Superior temporal gyrus (tissue), 1 donor: Measurements from ENCODE around the gene LY6G5C.

Experiments
- DNase-seq: peaks from one replicate; pipeline ENCODE4 v3.0.0-alpha.2; 2016; ENCODE audit errors: extremely low spot score

The LY6G5C gene

DNA sequence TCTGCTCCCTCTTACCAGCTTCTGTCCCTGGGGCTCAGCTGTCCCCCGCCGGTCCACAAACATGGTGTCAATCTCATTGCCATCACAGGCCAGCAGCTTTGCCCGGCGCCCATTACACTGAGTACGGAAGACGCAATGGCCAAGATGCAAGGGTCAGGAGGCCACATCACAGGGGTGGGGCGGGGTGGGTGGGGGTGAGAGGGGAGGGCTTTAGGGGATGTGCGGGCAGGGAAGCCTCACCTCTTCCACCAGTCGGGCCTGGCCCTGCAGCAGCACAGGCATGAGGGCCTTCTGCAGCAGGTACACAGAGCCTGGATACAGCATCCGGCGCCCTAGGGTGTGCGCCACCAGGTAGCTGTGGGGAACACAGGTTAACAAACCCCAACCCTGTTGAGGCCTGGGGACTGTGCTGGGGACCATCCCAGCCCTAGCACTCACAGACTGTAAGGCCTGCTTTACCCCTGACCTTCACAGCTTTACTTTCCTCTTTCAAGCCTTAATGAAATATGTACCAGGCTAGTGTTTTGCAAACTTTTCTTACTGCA lies 10.8 kb upstream of the LY6G5C start:
- no peak for DNase-seq

GRCh38 chr6:31691078-31691463 lies 10.2 kb upstream of the LY6G5C start:
- DNase-seq: no peak

DNA sequence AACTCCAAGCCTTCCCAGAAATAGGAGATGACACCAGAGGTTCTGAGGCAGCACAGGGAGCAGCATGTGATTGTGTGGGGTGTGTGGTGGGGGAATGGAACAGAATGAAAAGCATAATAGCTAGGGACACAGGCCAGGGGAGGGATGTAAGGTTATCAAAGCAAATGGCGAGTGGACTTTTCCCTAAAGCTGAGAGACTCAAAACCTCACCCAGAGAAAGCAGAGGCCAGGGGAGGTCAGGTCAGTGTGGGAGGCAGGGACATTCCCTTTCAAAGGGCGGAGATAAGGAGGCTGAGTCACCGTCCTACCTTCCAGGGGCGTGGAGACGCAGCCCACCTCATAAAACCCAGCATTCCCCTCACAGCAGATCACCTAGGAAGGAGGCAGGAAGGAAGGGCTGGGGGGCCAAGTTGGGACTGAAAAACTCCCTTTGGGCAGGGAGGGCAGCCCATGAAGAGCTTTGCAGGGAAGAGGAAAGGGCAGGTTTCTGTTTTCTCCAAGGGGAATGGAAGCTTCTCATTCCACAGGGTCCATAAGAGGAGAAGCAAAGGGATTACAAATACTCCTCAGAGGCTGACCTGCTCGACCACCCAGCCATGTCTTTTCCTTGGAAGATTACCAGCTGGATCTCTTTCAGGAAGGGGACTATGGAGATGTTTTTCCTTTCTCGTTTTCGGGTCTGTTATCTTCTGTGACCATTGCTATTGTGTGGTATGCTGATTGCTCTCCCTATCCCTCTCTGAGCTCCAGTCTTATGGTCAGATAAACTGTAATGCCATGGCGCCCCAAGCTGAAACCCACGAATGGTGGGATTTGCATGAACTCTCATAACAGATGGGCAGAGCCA lies 9.6 kb upstream of the LY6G5C start:
- DNase-seq: no peak

DNA sequence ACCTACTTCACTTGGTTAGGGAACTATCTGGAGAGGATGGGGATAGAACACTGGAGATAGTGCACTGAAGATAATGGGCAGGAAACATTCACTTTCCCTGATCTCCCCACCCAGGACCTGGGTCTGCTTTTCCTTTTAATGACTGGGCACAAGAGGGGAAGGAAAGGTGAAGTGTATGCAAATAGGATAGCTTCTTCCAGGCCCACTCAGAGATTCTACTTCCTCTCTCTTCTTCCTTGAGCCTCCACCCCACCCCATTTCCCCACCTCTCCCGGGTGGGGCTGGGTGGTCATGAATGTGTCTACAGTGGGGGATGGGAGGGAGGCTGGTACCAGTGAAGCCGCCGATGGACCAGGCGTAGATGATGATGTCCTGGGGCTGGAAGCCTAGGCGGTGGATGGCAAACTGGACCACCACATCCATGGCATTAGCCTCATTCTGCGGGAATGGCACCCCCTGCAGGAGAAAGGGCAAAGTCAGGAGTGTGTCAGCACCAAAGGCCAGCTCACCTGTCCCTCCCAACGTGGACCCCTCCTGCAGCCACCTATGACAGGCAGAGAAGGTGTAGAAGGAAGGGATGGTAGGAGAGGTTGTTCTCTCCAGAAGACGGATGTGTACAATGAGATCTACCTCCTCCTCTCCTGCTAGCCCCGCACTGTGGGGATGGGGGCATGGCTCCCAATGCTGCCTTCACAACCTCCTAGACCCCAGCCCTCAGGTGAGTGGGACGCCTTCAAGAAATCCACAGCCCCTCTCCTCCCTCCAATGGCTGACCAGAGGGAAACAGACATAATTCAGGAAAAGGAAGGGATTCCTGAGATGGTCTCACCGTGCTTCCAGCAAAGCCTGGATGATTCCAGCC lies 8.6 kb upstream of the LY6G5C start:
- no peak for DNase-seq

GRCh38 chr6:31687860-31688693 lies 7.2 kb upstream of the LY6G5C start:
- DNase-seq: no peak

DNA sequence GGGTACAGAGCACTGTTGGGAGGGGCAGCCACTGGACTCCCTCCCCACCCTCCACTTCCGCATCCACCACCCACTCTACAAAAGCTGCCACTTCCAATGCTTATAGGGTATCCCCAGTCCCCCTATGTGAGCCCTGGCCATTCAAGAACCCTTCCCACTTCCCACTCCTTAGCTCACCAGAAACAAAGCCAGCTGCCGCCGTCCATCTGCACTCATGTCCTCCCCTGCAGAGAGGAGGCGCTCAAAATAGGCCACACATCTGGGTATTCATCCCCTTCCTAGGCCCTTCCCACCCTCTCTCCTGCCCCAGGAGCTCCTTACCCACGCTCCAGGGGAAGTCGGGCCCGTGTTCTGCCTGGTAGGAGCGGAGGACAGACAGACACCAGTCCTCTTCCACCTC lies 6.5 kb upstream of the LY6G5C start:
- DNase-seq: no peak

- no peak for DNase-seq
Measured at GRCh38 chr6:31686483-31686882, 5.6 kb upstream of the LY6G5C start.

- DNase-seq: no peak
Measured at GRCh38 chr6:31683591-31683990, 2.7 kb upstream of the LY6G5C start.

DNA sequence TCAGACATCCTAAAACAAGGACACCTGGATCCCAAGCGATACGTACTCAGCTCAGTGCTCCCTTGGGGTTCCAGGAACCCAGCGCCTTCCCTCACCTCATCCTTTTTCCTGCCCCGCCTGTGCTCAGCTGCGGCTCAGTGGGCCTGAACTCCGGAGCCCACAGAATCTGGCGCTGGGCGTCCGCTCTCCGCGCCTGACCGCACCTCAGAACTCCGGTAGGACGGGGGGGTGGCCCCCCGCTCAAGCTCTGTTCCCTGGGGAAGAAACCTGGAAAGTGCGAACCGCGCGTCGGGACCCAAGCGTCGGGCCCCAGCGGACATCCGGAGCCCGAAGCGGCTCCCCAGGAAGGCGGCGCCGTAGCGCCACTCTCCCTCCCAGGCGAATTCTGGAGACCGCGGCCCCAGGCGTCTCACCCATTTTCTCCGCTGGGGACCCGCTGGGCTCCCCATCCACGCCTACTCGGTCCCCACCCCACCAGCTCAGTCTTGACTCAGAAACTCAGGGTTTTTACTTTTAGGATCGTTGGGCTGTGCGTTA lies 336 bp upstream of the LY6G5C start:
- peak; percentile 48 for DNase-seq

- no peak for DNase-seq
Measured at GRCh38 chr6:31677955-31678354, 2.9 kb downstream of the LY6G5C start.

DNA sequence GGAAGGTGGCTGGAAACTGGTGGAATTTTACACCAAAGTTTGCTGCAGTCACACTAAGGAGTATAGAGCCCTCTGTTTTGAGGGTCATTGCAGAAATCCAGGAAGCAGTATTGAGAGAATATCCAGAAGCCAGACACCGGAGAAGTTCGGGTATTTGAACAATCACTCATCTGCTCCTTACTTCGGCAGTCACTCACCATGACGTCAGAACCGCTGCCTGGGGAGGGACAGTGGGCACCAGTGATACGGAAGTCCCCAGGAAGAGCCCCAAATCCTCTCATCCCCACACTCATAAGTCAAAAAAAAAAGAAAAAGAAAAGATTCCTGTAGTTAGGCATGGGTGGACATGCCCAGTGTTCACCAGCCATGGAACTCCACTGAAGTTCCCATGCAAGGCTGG lies 4.0 kb downstream of the LY6G5C start:
- no peak for DNase-seq

DNA sequence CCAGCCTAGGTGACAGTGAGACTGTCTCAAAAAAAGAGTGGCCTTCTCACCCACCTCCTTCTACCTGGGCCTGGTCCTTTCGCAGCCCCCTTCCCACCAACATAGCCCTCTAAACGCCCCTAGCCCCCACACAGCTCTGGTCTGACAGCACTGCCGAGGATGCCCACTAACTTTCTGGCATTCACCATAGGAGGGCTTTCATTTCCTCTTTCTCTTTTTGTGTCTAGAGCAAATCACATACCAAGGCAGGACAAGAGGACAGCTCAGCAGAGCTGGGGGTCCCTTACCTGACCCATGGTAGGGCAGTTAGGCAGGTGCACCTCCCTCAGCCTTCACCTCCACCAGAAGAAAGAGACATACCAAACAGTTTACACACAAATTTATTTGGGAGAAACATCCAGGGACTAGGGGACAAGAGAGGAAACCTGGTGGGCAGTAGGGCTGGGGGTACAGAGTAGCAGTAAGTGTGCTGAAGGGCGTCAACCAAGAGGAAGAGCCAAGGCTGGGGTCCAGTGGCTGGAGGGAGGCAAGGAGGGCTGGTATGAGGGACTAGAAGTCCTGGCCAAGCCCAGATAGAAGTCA lies 4.5 kb downstream of the LY6G5C start:
- no peak for DNase-seq

GRCh38 chr6:31669676-31670075 lies 11.2 kb downstream of the LY6G5C start, which contains the start of gene LY6G5B:
TSS of gene LY6G5B (plus strand) at chr6:31669976. CDS start at chr6:31670951, 975 bp downstream.
- DNase-seq: no peak

DNA sequence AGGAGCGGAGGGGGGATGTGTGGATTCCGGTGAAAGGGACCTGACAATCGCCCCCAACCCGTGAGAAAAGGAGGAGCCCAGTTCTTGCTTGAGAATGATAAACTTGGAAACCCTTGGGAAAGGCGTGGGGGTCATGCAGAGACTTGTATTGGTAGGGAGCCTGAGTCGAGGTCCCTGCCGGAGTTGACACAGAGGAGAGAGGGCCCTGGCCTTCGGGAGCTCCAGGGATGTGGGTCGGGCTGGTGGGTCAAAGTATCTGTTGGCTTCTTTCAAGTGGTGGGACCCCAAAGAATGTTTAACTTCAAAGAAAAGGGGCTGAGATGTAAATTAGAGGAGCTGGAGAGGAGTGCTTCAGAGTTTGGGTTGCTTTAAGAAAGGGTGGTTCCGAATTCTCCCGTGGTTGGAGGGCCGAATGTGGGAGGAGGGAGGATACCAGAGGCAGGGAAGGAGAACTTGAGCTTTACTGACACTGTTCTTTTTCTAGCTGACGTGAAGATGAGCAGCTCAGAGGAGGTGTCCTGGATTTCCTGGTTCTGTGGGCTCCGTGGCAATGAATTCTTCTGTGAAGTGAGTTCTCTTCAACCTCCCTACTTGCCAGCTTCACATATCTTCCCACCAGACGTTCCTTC lies 14.4 kb downstream of the LY6G5C start:
- DNase-seq: no peak

- DNase-seq: peak; percentile 99
Measured at GRCh38 chr6:31665501-31666336, 15.1 kb downstream of the LY6G5C start, which contains the start of gene CSNK2B. TSS of gene CSNK2B (plus strand) at chr6:31666080. CDS start at chr6:31666832, 752 bp downstream.

GRCh38 chr6:31664790-31665500 lies 15.9 kb downstream of the LY6G5C start, which contains the start of gene GPANK1:
TSS of gene GPANK1 (minus strand) at chr6:31664997. CDS start at chr6:31664478, 519 bp downstream.
- DNase-seq: peak; percentile 98

DNA sequence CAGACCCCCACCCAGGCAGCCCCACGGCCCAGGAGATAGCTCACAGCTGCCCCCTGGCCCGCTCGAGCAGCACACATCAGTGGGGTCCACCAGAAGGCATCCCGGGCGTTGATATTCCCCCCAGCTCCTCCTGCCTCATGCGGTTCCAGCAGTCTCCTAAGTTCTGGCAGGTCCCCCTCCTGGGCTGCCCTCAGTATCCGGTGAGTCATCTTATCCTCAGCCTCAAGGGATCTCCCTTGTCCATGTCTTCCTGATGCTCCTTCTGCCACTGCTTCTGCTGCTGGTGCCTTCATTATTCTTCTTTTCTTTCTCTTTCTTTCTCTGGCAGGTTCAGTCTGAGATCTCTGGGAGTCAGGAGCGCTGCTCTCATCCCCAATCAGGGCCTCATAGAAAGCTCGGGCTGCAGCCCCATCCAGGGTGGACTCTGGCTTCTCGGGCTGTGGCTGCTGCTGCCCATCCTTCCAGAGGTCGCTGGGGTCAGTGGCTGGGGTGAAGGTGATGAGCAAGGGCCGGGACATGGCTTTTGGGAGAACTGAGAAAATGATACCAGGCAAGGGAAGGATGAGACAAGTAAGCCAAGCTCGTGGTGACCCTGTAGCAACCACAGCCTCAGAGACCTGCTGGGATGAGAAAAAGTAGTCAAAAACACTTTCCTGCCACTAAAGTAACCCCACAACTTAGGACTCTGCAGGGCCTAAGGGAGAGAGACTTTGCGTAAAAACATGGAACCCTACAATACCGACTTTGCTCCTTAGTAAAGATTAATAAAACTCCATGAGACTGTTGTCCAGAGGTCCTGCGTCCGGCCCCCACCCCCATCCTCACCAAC lies 16.7 kb downstream of the LY6G5C start:
- no peak for DNase-seq
